Measurements from ENCODE around the gene USP2.

The USP2 gene

GRCh38 chr11:119332111-119332765 is 49.3 kb downstream of the USP2 start:
- in situ Hi-C loops (cut with HindIII; ENCODE audit: low sequenced_read_pairs): no loop called here
- TF ChIP-seq CTCF (IDR thresholded peaks at IDR 0.05; ENCODE audit: low read depth, low read length): no peak
- no peak overlapping the region for H3K4me3 ChIP-seq (ENCODE audit: low read depth, low read length)
- no peak for DNase-seq (ENCODE audit: low read depth, low spot score)

GRCh38 chr11:119330237-119330636 is 51.3 kb downstream of the USP2 start:
- in situ Hi-C loops (cut with HindIII; ENCODE audit: low sequenced_read_pairs): no loop called here
- DNase-seq (ENCODE audit: low read depth, low spot score): no peak
- H3K4me3 ChIP-seq (ENCODE audit: low read depth, low read length): no peak overlapping the region
- TF ChIP-seq CTCF (IDR thresholded peaks at IDR 0.05; ENCODE audit: low read depth, low read length): no peak

- DNase-seq (ENCODE audit: low read depth, low spot score): no peak
- no peak for TF ChIP-seq CTCF (IDR thresholded peaks at IDR 0.05; ENCODE audit: low read depth, low read length)
- in situ Hi-C loops (cut with HindIII; ENCODE audit: low sequenced_read_pairs): no loop called here
- H3K4me3 ChIP-seq (ENCODE audit: low read depth, low read length): no peak overlapping the region
These were observed 52.2 kb downstream of the USP2 start for GRCh38 chr11:119329320-119329719.

GRCh38 chr11:119324189-119324588 is 57.3 kb downstream of the USP2 start:
- no peak for TF ChIP-seq CTCF (IDR thresholded peaks at IDR 0.05; ENCODE audit: low read depth, low read length)
- in situ Hi-C loops (cut with HindIII; ENCODE audit: low sequenced_read_pairs): no loop called here
- no peak overlapping the region for H3K4me3 ChIP-seq (ENCODE audit: low read depth, low read length)
- no peak for DNase-seq (ENCODE audit: low read depth, low spot score)

GRCh38 chr11:119323532-119324033 is 57.9 kb downstream of the USP2 start:
- H3K4me3 ChIP-seq (ENCODE audit: low read depth, low read length): no peak overlapping the region
- TF ChIP-seq CTCF (IDR thresholded peaks at IDR 0.05; ENCODE audit: low read depth, low read length): peak; percentile 75
- in situ Hi-C loops (cut with HindIII; ENCODE audit: low sequenced_read_pairs): no loop called here
- peak; percentile 71 for DNase-seq (ENCODE audit: low read depth, low spot score)

- DNase-seq (ENCODE audit: low read depth, low spot score): no peak
These were observed 58.5 kb downstream of the USP2 start for GRCh38 chr11:119322921-119323531.

More at GRCh38 chr11:119322921-119323531, 58.5 kb downstream of the USP2 start:
- in situ Hi-C loops (cut with HindIII; ENCODE audit: low sequenced_read_pairs): no loop called here
- no peak for TF ChIP-seq CTCF (IDR thresholded peaks at IDR 0.05; ENCODE audit: low read depth, low read length)
- no peak overlapping the region for H3K4me3 ChIP-seq (ENCODE audit: low read depth, low read length)

Measured in astrocyte of the spinal cord (primary cell).